Measurements from ENCODE around the gene GUCY1A2.

GUCY1A2 gene

GRCh38 chr11:107020594-107020993 lies 2.3 kb upstream of the GUCY1A2 start:
- Histone ChIP-seq H3K27me3 (ENCODE audit: control insufficient read depth in 1 of 2, insufficient read depth in 2 of 2, low read length in 2 of 2) (peaks cover 14 to 35% of the 10 kb centered on the region in 2 donors), H3K27ac (ENCODE audit: low read depth, low read length) (no peak overlapping the region), H3K4me3 (ENCODE audit: low read depth in 1 of 2, low read length in 2 of 2) (no peak overlapping the region), H3K9ac (ENCODE audit: low read length) (no peak overlapping the region), H3K9me3 (ENCODE audit: low read length) (no peaks in the 10 kb centered on the region), H3K36me3 (ENCODE audit: insufficient read depth, low read length) (no peaks in the 10 kb centered on the region), H3K4me1 (ENCODE audit: insufficient read depth, low read length) (peaks cover 9% of the 10 kb centered on the region)

- Histone ChIP-seq H3K4me3 (ENCODE audit: low read depth in 1 of 2, low read length in 2 of 2) (peak overlapping the region in 1 of 2 donors; percentile 50), H3K9me3 (ENCODE audit: low read length) (no peaks in the 10 kb centered on the region), H3K36me3 (ENCODE audit: insufficient read depth, low read length) (no peaks in the 10 kb centered on the region), H3K4me1 (ENCODE audit: insufficient read depth, low read length) (peaks cover 9% of the 10 kb centered on the region), H3K27ac (ENCODE audit: low read depth, low read length) (no peak overlapping the region), H3K27me3 (ENCODE audit: control insufficient read depth in 1 of 2, insufficient read depth in 2 of 2, low read length in 2 of 2) (peaks cover 14 to 39% of the 10 kb centered on the region in 2 donors), H3K9ac (ENCODE audit: low read length) (no peak overlapping the region)
Observed at GRCh38 chr11:107018902-107019493, 722 bp upstream of the GUCY1A2 start.

GRCh38 chr11:107017433-107018218 lies 650 bp downstream of the GUCY1A2 start:
- Histone ChIP-seq H3K27me3 (ENCODE audit: control insufficient read depth in 1 of 2, insufficient read depth in 2 of 2, low read length in 2 of 2) (peaks cover 14 to 38% of the 10 kb centered on the region in 2 donors), H3K27ac (ENCODE audit: low read depth, low read length) (no peak overlapping the region), H3K9ac (ENCODE audit: low read length) (no peak overlapping the region)

GRCh38 chr11:107017104-107017432 lies 1.2 kb downstream of the GUCY1A2 start:
- peaks cover 9% of the 10 kb centered on the region for H3K4me1 ChIP-seq (ENCODE audit: insufficient read depth, low read length)
- no peak overlapping the region for H3K9ac ChIP-seq (ENCODE audit: low read length)
- no peaks in the 10 kb centered on the region for H3K9me3 ChIP-seq (ENCODE audit: low read length)
- no peaks in the 10 kb centered on the region for H3K36me3 ChIP-seq (ENCODE audit: insufficient read depth, low read length)
- H3K4me3 ChIP-seq (ENCODE audit: low read depth in 1 of 2, low read length in 2 of 2): peak overlapping the region in 1 of 2 donors; percentile 14
- H3K27me3 ChIP-seq (ENCODE audit: control insufficient read depth in 1 of 2, insufficient read depth in 2 of 2, low read length in 2 of 2): peaks cover 14 to 36% of the 10 kb centered on the region in 2 donors
- H3K27ac ChIP-seq (ENCODE audit: low read depth, low read length): no peak overlapping the region

More at GRCh38 chr11:107017433-107018218, 650 bp downstream of the GUCY1A2 start:
- Histone ChIP-seq H3K4me1 (ENCODE audit: insufficient read depth, low read length) (peaks cover 9% of the 10 kb centered on the region), H3K4me3 (ENCODE audit: low read depth in 1 of 2, low read length in 2 of 2) (peak overlapping the region in 1 of 2 donors; percentile 14), H3K9me3 (ENCODE audit: low read length) (no peaks in the 10 kb centered on the region), H3K36me3 (ENCODE audit: insufficient read depth, low read length) (no peaks in the 10 kb centered on the region)

GRCh38 chr11:107014871-107015270 lies 3.4 kb downstream of the GUCY1A2 start:
- H3K9me3 ChIP-seq (ENCODE audit: low read length): no peaks in the 10 kb centered on the region
- H3K27me3 ChIP-seq (ENCODE audit: control insufficient read depth in 1 of 2, insufficient read depth in 2 of 2, low read length in 2 of 2): peaks cover 4 to 25% of the 10 kb centered on the region in 2 donors
- no peaks in the 10 kb centered on the region for H3K36me3 ChIP-seq (ENCODE audit: insufficient read depth, low read length)
- peaks cover 9% of the 10 kb centered on the region for H3K4me1 ChIP-seq (ENCODE audit: insufficient read depth, low read length)
- H3K4me3 ChIP-seq (ENCODE audit: low read depth in 1 of 2, low read length in 2 of 2): no peak overlapping the region
- H3K9ac ChIP-seq (ENCODE audit: low read length): no peak overlapping the region
- no peak overlapping the region for H3K27ac ChIP-seq (ENCODE audit: low read depth, low read length)

- H3K27ac ChIP-seq (ENCODE audit: low read depth, low read length): no peak overlapping the region
- H3K36me3 ChIP-seq (ENCODE audit: insufficient read depth, low read length): no peaks in the 10 kb centered on the region
- H3K27me3 ChIP-seq (ENCODE audit: control insufficient read depth in 1 of 2, insufficient read depth in 2 of 2, low read length in 2 of 2): peaks cover under 1 to 12% of the 10 kb centered on the region in 2 donors
- no peak overlapping the region for H3K4me3 ChIP-seq (ENCODE audit: low read depth in 1 of 2, low read length in 2 of 2)
- H3K4me1 ChIP-seq (ENCODE audit: insufficient read depth, low read length): no peaks in the 10 kb centered on the region
- no peak overlapping the region for H3K9ac ChIP-seq (ENCODE audit: low read length)
- H3K9me3 ChIP-seq (ENCODE audit: low read length): no peaks in the 10 kb centered on the region
Observed at GRCh38 chr11:107011977-107012376, 6.3 kb downstream of the GUCY1A2 start.

GRCh38 chr11:107009190-107009589 lies 9.1 kb downstream of the GUCY1A2 start:
- no peaks in the 10 kb centered on the region for H3K4me1 ChIP-seq (ENCODE audit: insufficient read depth, low read length)
- no peaks in the 10 kb centered on the region for H3K36me3 ChIP-seq (ENCODE audit: insufficient read depth, low read length)
- no peak overlapping the region for H3K9ac ChIP-seq (ENCODE audit: low read length)
- H3K9me3 ChIP-seq (ENCODE audit: low read length): no peaks in the 10 kb centered on the region
- no peak overlapping the region for H3K4me3 ChIP-seq (ENCODE audit: low read depth in 1 of 2, low read length in 2 of 2)
- H3K27me3 ChIP-seq (ENCODE audit: control insufficient read depth in 1 of 2, insufficient read depth in 2 of 2, low read length in 2 of 2): no peaks in the 10 kb centered on the region
- no peak overlapping the region for H3K27ac ChIP-seq (ENCODE audit: low read depth, low read length)

GRCh38 chr11:107006076-107006833 lies 12.0 kb downstream of the GUCY1A2 start:
- Histone ChIP-seq H3K4me1 (ENCODE audit: insufficient read depth, low read length) (no peaks in the 10 kb centered on the region), H3K4me3 (ENCODE audit: low read depth in 1 of 2, low read length in 2 of 2) (no peak overlapping the region), H3K27ac (ENCODE audit: low read depth, low read length) (no peak overlapping the region), H3K9ac (ENCODE audit: low read length) (no peak overlapping the region), H3K9me3 (ENCODE audit: low read length) (no peaks in the 10 kb centered on the region), H3K36me3 (ENCODE audit: insufficient read depth, low read length) (no peaks in the 10 kb centered on the region), H3K27me3 (ENCODE audit: control insufficient read depth in 1 of 2, insufficient read depth in 2 of 2, low read length in 2 of 2) (no peaks in the 10 kb centered on the region)

GRCh38 chr11:106999196-106999595 lies 19.1 kb downstream of the GUCY1A2 start:
- no peaks in the 10 kb centered on the region for H3K4me1 ChIP-seq (ENCODE audit: insufficient read depth, low read length)
- no peak overlapping the region for H3K4me3 ChIP-seq (ENCODE audit: low read depth in 1 of 2, low read length in 2 of 2)
- no peaks in the 10 kb centered on the region for H3K36me3 ChIP-seq (ENCODE audit: insufficient read depth, low read length)
- H3K27ac ChIP-seq (ENCODE audit: low read depth, low read length): no peak overlapping the region
- no peaks in the 10 kb centered on the region for H3K9me3 ChIP-seq (ENCODE audit: low read length)
- no peak overlapping the region for H3K9ac ChIP-seq (ENCODE audit: low read length)
- no peaks in the 10 kb centered on the region for H3K27me3 ChIP-seq (ENCODE audit: control insufficient read depth in 1 of 2, insufficient read depth in 2 of 2, low read length in 2 of 2)

GRCh38 chr11:106998916-106999188 lies 19.4 kb downstream of the GUCY1A2 start:
- H3K4me1 ChIP-seq (ENCODE audit: insufficient read depth, low read length): no peaks in the 10 kb centered on the region
- H3K27me3 ChIP-seq (ENCODE audit: control insufficient read depth in 1 of 2, insufficient read depth in 2 of 2, low read length in 2 of 2): no peaks in the 10 kb centered on the region
- H3K36me3 ChIP-seq (ENCODE audit: insufficient read depth, low read length): no peaks in the 10 kb centered on the region
- no peak overlapping the region for H3K4me3 ChIP-seq (ENCODE audit: low read depth in 1 of 2, low read length in 2 of 2)
- no peaks in the 10 kb centered on the region for H3K9me3 ChIP-seq (ENCODE audit: low read length)
- no peak overlapping the region for H3K27ac ChIP-seq (ENCODE audit: low read depth, low read length)
- H3K9ac ChIP-seq (ENCODE audit: low read length): no peak overlapping the region

- Histone ChIP-seq H3K9me3 (ENCODE audit: low read length) (no peaks in the 10 kb centered on the region), H3K27ac (ENCODE audit: low read depth, low read length) (no peak overlapping the region)
Observed at GRCh38 chr11:106998116-106998915, 20.0 kb downstream of the GUCY1A2 start.

More at GRCh38 chr11:106998116-106998915, 20.0 kb downstream of the GUCY1A2 start:
- H3K4me1 ChIP-seq (ENCODE audit: insufficient read depth, low read length): no peaks in the 10 kb centered on the region
- no peaks in the 10 kb centered on the region for H3K27me3 ChIP-seq (ENCODE audit: control insufficient read depth in 1 of 2, insufficient read depth in 2 of 2, low read length in 2 of 2)
- H3K9ac ChIP-seq (ENCODE audit: low read length): no peak overlapping the region
- H3K36me3 ChIP-seq (ENCODE audit: insufficient read depth, low read length): no peaks in the 10 kb centered on the region
- H3K4me3 ChIP-seq (ENCODE audit: low read depth in 1 of 2, low read length in 2 of 2): no peak overlapping the region
